K562 (cell line): ENCODE data around the gene CCT8L2. TPM values are rescaled to one million over a fixed set of nuclear protein-coding genes. Genes with fewer than 3 reads are reported as not detected.

Source experiments
- BCLAF1 ChIP-seq, 2 experiments: fragments of 450-650 bp in 1 of 2; IDR thresholded peaks; 2 replicates each; pipeline ENCODE4 v1.6.1; 2011 to 2017; ENCODE audit warnings: low read depth in 2 of 2, antibody characterized with exemption in 1 of 2, borderline replicate concordance in 1 of 2, low read length in 1 of 2, mild to moderate bottlenecking in 1 of 2, mixed read lengths in 1 of 2; ENCODE audit not compliant: control insufficient read depth in 1 of 2
- BRD9 ChIP-seq: fragments of 450-650 bp; IDR thresholded peaks from 2 replicates; pipeline ENCODE4 v1.6.1; 2018; ENCODE audit warnings: low read depth; ENCODE audit not compliant: partially characterized antibody
- CBX2 ChIP-seq: fragments of 200-600 bp; sonication (generic); IDR thresholded peaks from one replicate; pipeline ENCODE4 v1.6.1; 2012; ENCODE audit warnings: mild to moderate bottlenecking, low read length, inconsistent platforms; ENCODE audit not compliant: insufficient read depth, poor library complexity, severe bottlenecking
- CHCHD3 ChIP-seq: fragments of 250-450 bp; sonication (Bioruptor Pico); IDR thresholded peaks from 2 replicates; pipeline ENCODE4 v2.1.2; 2022; ENCODE audit warnings: mild to moderate bottlenecking
- CHD4 ChIP-seq: fragments of 200-600 bp; sonication (generic); IDR thresholded peaks from 3 replicates; pipeline ENCODE4 v1.6.1; 2012; ENCODE audit warnings: low read depth, mild to moderate bottlenecking, mixed read lengths, low read length, inconsistent platforms; ENCODE audit not compliant: insufficient read depth, insufficient replicate concordance, poor library complexity, severe bottlenecking
- DIDO1 ChIP-seq: fragments of 450-650 bp; IDR thresholded peaks from 2 replicates; pipeline ENCODE4 v1.6.1; 2016; ENCODE audit warnings: low read depth, missing biosample characterization, missing genetic modification characterization
- MTA1 ChIP-seq: fragments of 450-650 bp; IDR thresholded peaks from 2 replicates; pipeline ENCODE4 v1.6.1; 2017; ENCODE audit warnings: borderline replicate concordance
- NR0B1 ChIP-seq: fragments of 450-650 bp; IDR thresholded peaks from one replicate; pipeline ENCODE4 v1.6.1; 2018; ENCODE audit warnings: mild to moderate bottlenecking, moderate library complexity; ENCODE audit not compliant: partially characterized antibody
- SNRNP70 ChIP-seq: fragments of 200-400 bp; formaldehyde crosslinking; optimal IDR thresholded peaks from 2 replicates; pipeline ENCODE3; 2017; ENCODE audit warnings: low read depth, low read length
- STAG1 ChIP-seq: sonication (generic); formaldehyde crosslinking; IDR thresholded peaks from 2 replicates; pipeline ENCODE4 v1.5.0; 2020; ENCODE audit warnings: missing genetic modification reagents, borderline replicate concordance
- TRIM25 ChIP-seq: fragments of 450-650 bp; IDR thresholded peaks from 2 replicates; pipeline ENCODE4 v1.7.0; 2016; ENCODE audit warnings: borderline replicate concordance
- YBX1 ChIP-seq: fragments of 450-650 bp; IDR thresholded peaks from 2 replicates; pipeline ENCODE4 v1.7.1; 2016; ENCODE audit warnings: mild to moderate bottlenecking
- ZNF165 ChIP-seq: fragments of 250-450 bp; sonication (Bioruptor Pico); IDR thresholded peaks from 2 replicates; pipeline ENCODE4 v1.4.0; 2020; ENCODE audit warnings: borderline replicate concordance
- ZNF239 ChIP-seq: fragments of 250-450 bp; sonication (Bioruptor Pico); IDR thresholded peaks from 2 replicates; pipeline ENCODE4 v1.4.0; 2020; ENCODE audit warnings: mild to moderate bottlenecking
- polyA plus RNA-seq, 8 experiments: library from polyadenylated mRNA; depleted of rRNA in 4 of 8; stranded (reverse) in 5 of 8; unstranded in 3 of 8; fragments of >200 nt; fragmentation: Nextera tagmentation in 2 of 8; fragmentation: Illumina TruSeq in 1 of 8; extraction: Ambion mirVana in 2 of 8; extraction: Trizol in 1 of 8; gene quantifications; 2 replicates each; pipeline versions ENCODE4 v1.2.1 to v1.2.3, GENCODE V29; 2011 to 2014; ENCODE audit warnings: inconsistent platforms in 1 of 8, missing spikeins in 1 of 8
- total RNA-seq, 7 experiments: library from RNA; depleted of rRNA in 6 of 7; stranded (reverse); fragments of >200 nt in 6 of 7; fragmentation: Illumina TruSeq in 2 of 7; extraction: Trizol in 2 of 7; gene quantifications; 2 replicates each; pipeline versions ENCODE4 v1.2.1 to v1.2.3, GENCODE V29; 2011 to 2021; ENCODE audit warnings: low replicate concordance in 1 of 7
- TF ChIP-seq, protein P1 (sequence below), 2 experiments: IDR thresholded peaks in 1 of 2; conservative IDR thresholded peaks in 1 of 2; 2 replicates each; pipeline ENCODE4 v1.6.1; 2016; ENCODE audit warnings: low read depth in 2 of 2, mild to moderate bottlenecking in 1 of 2, missing compliant biosample characterization in 1 of 2, missing genetic modification characterization in 1 of 2, moderate library complexity in 1 of 2
- TF ChIP-seq, protein P2 (sequence below): sonication (generic); formaldehyde crosslinking; IDR thresholded peaks from 2 replicates; pipeline ENCODE4 v1.8.1; 2023; ENCODE audit warnings: mild to moderate bottlenecking, missing genetic modification reagents

CCT8L2 gene
- total and polyA plus RNA-seq, 9 of the 15 experiments (the other 6 are each of a cell fraction or from before 2014, with no cell fraction given) = 0.13 TPM; not detected in 8

GRCh38 chr22:16603448-16603768, 10.8 kb upstream of the CCT8L2 start (continued):
- TF ChIP-seq CBX2 (no peak), YBX1 (no peak), STAG1 (CRISPR knock-in tag) (no peak), ZNF165 (CRISPR knock-in tag) (no peak), CHCHD3 (CRISPR knock-in tag) (0 out of 2 replicates have a peak, but pooled peaks have one; percentile 47), SNRNP70 (no peak), TRIM25 (no peak), BCLAF1 (IDR thresholded peaks at IDR 0.05; ENCODE audit: borderline replicate concordance in 1 of 2, control insufficient read depth in 1 of 2, low read depth in 2 of 2, low read length in 1 of 2) (no peak), BRD9 (no peak), ZNF239 (CRISPR knock-in tag) (no peak), CHD4 (no peak), NR0B1 (no peak), MTA1 (no peak), DIDO1 (no peak)
- TF ChIP-seq, protein P1, sequence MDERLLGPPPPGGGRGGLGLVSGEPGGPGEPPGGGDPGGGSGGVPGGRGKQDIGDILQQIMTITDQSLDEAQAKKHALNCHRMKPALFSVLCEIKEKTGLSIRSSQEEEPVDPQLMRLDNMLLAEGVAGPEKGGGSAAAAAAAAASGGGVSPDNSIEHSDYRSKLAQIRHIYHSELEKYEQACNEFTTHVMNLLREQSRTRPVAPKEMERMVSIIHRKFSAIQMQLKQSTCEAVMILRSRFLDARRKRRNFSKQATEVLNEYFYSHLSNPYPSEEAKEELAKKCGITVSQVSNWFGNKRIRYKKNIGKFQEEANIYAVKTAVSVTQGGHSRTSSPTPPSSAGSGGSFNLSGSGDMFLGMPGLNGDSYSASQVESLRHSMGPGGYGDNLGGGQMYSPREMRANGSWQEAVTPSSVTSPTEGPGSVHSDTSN (CRISPR knock-in tag; IDR thresholded peaks at IDR 0.05; ENCODE audit: low read depth) = no peak
- TF ChIP-seq, protein P1 (tag; conservative IDR thresholded peaks at IDR 0.05; ENCODE audit: low read depth) = 0 out of 2 replicates have a peak, but pooled peaks have one; percentile 4
- TF ChIP-seq, protein P2, sequence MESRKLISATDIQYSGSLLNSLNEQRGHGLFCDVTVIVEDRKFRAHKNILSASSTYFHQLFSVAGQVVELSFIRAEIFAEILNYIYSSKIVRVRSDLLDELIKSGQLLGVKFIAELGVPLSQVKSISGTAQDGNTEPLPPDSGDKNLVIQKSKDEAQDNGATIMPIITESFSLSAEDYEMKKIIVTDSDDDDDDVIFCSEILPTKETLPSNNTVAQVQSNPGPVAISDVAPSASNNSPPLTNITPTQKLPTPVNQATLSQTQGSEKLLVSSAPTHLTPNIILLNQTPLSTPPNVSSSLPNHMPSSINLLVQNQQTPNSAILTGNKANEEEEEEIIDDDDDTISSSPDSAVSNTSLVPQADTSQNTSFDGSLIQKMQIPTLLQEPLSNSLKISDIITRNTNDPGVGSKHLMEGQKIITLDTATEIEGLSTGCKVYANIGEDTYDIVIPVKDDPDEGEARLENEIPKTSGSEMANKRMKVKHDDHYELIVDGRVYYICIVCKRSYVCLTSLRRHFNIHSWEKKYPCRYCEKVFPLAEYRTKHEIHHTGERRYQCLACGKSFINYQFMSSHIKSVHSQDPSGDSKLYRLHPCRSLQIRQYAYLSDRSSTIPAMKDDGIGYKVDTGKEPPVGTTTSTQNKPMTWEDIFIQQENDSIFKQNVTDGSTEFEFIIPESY (CRISPR knock-in tag) = no peak
